HG03439 (cell line): ENCODE data around the gene SMARCD3.

Source experiments
- ATAC-seq: cut with Tn5 transposase; IDR thresholded peaks from one replicate; pipeline ENCODE4 v1.9.1; 2021; ENCODE audit warnings: mild to moderate bottlenecking, moderate library complexity; ENCODE audit not compliant: unreplicated experiment

Gene SMARCD3

DNA sequence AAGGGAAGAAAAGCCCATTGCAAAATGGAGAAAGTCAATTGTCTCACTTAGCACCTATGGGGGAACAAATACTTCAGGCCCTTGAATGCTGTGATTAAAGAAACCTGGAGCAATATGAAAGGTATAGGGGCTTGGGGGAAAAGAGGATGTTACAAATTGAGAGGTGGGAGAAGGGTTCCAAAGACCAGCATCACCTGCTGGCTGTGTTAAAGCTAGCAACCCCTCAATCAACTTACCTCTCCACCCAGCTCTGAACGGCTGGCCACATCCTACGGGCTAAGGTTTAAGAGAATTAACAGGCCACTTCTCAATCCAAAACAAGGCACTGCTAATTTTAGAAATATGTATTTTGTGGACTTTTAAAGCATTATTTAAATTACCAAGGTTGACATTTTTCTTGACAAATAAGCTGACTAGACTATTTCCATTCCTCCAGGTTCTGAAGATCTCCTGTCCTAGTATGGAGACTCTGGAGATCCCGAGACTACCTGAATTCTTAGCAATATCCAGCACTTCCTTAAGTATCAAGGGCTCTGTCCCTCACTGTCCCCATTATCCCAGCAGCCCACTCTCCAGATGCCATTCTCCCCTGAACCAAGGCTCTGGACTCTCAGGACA is 37.2 kb downstream of the SMARCD3 start:
- no peak for ATAC-seq

DNA sequence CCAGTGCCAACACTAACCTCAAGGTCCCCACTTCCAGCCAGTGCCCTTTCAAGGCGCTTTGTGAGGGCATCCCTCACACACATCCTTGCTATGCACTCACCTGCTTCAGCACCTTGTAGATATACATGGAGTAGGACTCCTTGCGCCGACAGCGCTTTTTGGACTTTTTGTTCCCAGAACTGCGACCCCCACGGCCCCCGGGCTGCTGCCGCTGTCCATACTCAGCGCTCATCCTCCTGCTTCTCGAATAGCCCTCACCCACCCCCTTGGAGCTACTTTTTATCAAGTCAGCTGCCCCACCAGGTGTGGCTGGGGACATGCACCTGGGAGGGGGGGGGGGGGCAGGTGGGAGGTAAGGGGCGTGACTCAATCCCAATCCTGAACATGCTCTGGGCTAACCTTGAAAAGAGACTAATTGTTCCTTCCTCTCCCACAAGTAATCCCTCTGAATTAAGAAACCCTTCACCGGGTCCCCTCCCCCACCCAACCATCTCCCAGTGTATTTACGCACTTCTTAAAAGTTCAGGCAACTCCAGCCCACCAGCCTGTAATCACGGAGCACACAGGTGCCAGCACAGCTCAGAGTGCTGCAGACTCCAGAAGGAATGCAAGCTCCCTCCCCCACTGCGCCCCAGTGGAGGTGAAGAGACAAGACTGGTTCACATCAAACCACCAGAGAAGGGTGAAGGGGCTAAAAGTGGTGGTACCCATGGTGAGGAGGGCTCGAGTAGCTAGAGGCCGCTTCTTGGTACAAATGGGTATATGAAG is 38.2 kb downstream of the SMARCD3 start, which contains the start of gene H2BK1:
Gene H2BK1, minus strand, starts transcription at position 402 of the 768 bp plus-strand sequence. Its CDS starts 170 bp downstream, at position 232.
- no peak for ATAC-seq

GRCh38 chr7:151209588-151209987 is 38.9 kb downstream of the SMARCD3 start:
- ATAC-seq: no peak

DNA sequence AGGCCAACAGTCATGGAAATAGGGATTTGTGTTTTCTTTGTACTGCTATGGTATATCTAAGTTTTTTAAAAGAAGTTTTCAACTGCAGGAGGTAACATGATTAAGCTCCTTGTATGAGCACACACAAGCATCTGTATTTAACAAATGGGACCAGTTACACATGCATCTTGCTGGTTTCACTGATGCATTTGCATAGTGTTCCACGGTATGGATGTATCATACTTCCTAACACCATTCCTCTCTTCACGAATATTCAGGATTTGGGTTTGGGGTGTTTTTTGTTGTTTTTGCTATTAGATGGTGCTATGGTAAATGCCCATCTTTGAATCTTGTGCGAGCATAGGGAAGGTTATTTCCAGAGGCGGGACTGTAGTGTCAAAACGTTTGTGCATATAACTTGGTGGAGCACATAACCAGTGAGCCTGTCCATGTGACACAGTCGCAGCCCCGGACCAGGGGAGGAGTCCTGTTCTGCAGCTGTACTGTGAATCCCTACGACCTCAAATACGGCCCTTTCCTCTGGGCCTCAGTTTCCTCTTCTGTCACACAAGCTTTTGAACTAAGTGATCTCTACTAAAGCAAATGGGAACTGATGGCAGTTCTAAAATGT is 40.1 kb downstream of the SMARCD3 start:
- ATAC-seq: no peak

- no peak for ATAC-seq
Measured at GRCh38 chr7:151207804-151208203, 40.7 kb downstream of the SMARCD3 start.

- no peak for ATAC-seq
Measured at GRCh38 chr7:151207315-151207714, 41.2 kb downstream of the SMARCD3 start.

DNA sequence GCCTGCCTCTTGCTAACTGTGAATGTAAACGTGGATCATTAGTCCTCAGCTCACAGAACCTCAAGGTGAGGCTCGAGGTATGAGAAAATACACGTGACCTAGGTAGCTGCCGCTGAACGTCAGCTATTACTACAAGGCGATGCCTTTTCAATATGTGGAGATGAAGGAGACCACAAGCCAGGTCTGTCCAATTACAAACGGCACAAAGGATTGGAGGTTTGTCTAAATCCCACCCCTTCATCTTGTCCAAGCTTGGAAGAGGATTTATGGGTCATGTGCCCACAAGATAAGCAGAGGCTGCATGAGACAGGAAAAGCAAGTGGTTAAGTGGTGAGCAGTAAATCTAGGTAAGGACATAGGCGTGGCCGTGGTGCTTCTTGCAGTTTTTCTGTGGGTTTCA is 41.6 kb downstream of the SMARCD3 start:
- no peak for ATAC-seq

- no peak for ATAC-seq
Measured at GRCh38 chr7:151205730-151206129, 42.8 kb downstream of the SMARCD3 start.

- ATAC-seq: no peak
Measured at GRCh38 chr7:151204383-151205032, 44.0 kb downstream of the SMARCD3 start.

GRCh38 chr7:151202836-151203235 is 45.7 kb downstream of the SMARCD3 start:
- ATAC-seq: no peak

DNA sequence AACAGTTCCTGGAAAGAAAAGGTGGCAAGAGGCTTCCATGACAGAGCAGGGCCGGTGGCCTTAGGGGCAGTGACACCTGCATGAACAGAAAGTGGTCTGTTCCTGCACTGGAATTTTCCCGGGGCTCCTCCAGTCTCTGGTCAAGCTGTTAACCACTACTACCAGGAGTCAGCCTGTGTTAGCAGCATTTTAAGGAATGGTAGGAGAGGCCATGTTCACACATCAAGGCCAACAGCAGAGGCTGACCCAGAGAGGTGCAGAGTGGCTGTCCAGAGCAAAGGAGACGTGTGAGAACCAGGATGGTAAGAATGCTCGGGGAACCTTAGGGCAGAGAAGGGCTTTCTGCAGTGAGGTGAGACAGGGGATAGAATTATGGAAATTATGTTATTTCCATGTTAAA is 46.7 kb downstream of the SMARCD3 start:
- no peak for ATAC-seq

- no peak for ATAC-seq
Measured at GRCh38 chr7:151201344-151201743, 47.1 kb downstream of the SMARCD3 start.

- ATAC-seq: no peak
Measured at GRCh38 chr7:151198945-151199848, 49.3 kb downstream of the SMARCD3 start.

DNA sequence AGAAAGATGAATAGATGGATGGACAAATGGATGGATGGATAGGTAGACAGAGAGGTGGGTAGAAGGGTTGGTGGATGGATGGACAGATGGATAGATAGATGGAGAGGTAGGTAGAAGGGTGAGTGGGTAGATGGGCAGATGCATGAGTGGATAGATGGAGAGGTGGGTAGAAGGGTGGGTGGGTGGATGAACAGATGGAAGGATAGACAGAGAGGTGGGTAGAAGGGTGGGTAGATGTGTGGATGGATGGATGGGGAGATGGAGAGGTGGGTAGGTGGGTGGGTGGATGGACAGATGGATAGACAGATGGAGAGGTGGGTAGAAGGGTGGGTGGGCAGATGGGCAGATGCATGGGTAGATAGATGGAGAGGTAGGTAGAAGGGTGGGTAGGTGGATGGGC is 50.6 kb downstream of the SMARCD3 start:
- no peak for ATAC-seq

DNA sequence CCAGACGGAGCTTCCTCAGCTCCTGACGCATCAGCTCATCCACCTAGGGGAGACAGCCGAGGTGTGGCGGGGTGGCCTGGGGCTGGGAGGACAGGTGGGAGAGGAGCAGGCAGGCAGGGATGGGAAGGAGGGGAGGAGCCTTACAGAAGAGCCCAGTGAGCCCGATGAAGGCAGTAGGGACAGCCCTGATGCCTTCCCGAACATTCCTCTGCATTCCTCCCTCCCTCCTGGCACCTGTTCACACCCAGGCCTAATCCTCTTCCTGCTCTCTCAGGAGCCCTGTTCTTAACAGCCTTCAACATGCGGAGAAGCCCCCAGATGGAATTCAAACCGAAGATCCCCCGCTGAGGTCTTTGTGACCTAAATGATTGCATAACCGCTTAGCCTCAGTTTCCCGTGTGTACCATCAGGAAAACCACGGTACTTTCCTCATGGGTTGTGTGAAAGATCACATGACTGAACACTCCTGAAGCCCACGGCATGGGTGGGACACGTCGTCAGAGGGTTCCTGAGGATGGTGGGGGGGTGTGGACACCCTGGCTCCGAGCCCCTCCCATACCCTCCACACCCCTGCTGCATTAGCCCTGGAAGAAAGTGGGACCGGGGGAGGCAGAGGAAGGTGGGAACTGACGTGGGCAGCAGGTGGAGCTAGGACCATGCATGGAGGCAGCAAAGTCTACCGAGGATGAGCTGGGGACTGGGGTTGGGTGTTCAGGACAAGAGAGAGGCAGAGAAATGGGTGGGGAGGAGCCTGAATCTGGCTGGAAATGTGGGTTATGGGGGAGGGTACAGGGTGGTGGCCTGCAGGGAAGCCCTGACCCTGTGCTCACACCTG is 52.7 kb downstream of the SMARCD3 start:
- no peak for ATAC-seq

GRCh38 chr7:151194188-151194587 is 54.3 kb downstream of the SMARCD3 start:
- no peak for ATAC-seq

- no peak for ATAC-seq
Measured at GRCh38 chr7:151193203-151193978, 55.1 kb downstream of the SMARCD3 start.

GRCh38 chr7:151192002-151192539 is 56.4 kb downstream of the SMARCD3 start:
- no peak for ATAC-seq

GRCh38 chr7:151191544-151191943 is 57.0 kb downstream of the SMARCD3 start:
- ATAC-seq: no peak
